ENCODE results near the gene PRM2.
"Not testable (repeated sequence)": the region's sequence is repeated elsewhere in the genome, so short reads cannot be mapped to it uniquely, and the experiment has no call there.

PRM2 gene

DNA sequence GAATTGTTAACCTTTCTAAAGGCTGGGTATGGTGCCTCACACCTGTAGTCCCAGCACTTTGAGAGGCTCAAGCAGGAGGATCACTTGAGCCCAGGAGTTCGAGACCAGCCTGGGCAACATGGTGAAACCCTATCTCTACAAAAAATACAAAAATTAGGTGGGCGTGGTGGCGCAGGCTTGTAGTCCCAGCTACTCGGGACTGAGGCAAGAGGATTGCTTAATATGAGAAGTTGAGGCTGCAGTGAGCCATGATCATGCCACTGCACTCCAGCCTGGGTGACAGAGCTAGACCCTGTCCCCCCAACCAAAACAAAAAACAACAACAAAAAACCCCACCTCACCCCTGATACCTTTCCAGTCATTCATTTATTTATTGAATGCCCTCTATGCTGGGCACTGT, 13.4 kb upstream of the PRM2 start:
- not testable (repeated sequence) for DNase-seq (ENCODE audit: low spot score)

- no peak for DNase-seq (ENCODE audit: low spot score)
Observed at GRCh38 chr16:11289202-11289601, 12.9 kb upstream of the PRM2 start.

DNA sequence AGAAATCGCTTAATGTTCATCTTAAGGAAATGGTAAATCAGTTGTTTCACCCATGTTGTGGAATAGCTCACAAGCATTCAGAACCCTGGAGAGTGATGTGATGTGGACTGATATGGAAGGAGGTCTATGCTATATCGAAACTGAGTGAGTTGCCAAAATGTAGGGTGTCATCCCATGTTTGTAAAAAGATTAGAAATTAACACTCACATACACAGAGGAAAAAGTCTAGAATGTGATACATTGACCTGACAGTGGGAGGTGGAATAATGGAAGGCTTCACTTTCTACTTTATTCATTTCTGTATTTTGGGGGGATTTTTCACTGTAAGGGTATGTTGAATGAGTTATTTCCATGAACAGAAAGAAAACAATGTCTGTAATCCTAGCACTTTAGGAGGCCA, 9.6 kb upstream of the PRM2 start:
- DNase-seq (ENCODE audit: low spot score) = no peak

DNA sequence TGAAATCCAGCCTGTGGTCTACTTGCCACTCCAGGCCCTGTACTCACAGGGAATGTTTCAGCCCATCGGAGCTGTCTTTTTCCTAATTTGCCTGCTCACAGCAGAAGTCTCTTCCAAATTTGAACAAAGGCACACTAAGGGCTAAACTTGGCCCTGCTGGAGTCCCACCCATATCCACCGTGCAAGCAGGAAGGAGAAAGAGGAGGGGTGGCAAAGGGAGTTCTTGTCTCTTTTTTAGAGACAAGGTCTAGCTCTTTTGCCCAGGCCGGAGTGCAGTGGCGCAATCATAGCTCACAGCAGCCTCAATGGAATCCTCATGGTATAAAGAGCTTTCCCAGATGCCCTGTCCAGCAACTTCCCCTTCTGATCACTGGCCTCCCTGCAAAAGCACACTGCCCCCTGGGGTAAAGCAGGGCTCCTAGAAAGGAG, 7.6 kb upstream of the PRM2 start:
- DNase-seq (ENCODE audit: low spot score) = no peak

- no peak for DNase-seq (ENCODE audit: low spot score)
Observed at GRCh38 chr16:11280616-11281522, 4.6 kb upstream of the PRM2 start, which contains the start of gene PRM1. TSS of gene PRM1 (minus strand) at chr16:11281330. CDS start at chr16:11281238, 92 bp downstream.

GRCh38 chr16:11278681-11279628, 2.7 kb upstream of the PRM2 start:
- no peak for DNase-seq (ENCODE audit: low spot score)

DNA sequence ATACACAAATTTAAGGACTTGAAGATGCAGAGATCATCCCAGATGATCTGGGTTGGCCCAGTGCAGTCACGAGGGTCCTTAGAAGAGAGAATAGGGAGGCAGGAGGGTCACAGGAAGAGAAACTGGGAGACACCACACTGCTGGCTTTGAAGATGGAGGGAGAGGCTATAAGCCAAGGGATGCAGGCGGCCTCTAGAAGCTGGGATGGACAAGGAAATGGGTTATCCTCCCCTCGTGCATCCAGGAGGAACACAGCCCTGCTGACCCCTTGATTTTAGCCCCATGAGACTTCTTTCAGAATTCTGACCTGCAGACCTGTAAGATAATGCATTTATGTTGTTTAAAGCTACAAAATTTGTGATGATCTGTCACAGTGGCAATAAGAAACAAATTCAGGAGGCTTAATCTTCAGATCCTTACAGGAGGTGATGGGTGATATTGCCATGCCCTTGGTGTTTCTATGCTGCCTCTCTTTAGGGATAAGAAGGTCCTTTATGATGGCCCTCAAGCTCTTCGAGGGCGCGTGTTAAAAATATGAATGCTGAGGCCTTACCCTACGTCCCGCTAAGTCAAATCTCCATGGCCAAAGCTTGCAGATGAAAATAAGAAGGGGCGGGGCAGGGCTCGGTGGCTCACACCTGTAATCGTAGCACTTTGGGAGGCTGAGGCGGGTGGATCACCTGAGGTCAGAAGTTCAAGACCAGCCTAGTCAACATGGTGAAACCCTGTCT, 1.5 kb upstream of the PRM2 start:
- no peak for DNase-seq (ENCODE audit: low spot score)

DNA sequence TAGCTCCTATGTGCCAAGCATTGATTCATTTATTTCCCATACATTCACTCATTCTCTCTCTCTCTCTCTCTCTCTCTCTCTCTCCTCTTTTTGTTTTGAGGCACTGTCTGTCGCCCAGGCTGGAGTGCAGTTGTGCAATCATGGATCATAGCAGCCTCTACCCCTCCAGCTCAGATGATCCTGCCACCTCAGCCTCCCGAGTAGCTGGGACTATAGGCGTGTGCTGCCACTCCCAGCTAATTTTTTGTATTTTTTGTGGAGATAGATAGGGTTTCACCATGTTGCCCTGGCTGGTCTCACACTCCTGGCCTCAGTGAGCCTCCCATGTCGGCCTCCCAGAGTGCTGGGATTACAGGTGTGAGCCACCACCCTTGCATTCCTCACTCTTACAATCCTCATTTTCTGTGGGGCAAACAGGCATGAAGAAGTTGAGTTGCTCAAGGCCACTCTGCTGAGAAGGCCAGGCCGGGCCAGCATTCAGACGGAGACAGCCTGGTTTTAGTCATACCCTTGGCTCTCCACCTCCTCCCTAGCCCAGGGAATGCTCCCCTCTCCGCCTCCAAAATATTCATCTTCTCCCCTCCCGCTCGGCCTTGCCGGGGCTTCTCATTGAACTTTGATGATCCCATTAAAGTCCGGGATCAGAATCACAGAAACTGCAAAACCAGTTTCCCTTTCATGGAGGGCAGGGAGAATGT, 765 bp upstream of the PRM2 start:
- no peak for DNase-seq (ENCODE audit: low spot score)

DNA sequence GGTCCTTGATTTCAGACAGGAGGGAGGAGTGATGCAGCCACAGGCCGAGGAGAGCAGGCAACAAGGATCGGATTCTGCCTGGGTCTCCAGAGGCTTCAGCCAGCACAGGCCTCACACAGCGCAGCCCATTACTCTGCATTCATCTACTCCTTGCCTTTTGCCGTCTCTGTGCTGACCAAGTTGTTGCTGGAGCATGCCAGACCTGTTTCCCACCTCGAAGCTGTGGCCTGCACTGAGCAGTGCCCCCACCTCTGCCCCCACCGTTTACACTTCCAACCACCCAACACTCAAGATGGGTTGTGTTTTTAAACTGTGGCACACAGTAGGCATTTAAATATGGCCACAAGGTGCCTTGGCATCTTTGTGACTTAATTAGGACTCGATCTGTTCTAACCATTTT, 1.3 kb downstream of the PRM2 start:
- no peak for DNase-seq (ENCODE audit: low spot score)

- DNase-seq (ENCODE audit: low spot score) = no peak
Observed at GRCh38 chr16:11273721-11274324, 2.5 kb downstream of the PRM2 start.

- DNase-seq (ENCODE audit: low spot score) = no peak
Observed at GRCh38 chr16:11272921-11273720, 3.2 kb downstream of the PRM2 start, which contains the start of gene PRM3. TSS of gene PRM3 (minus strand) at chr16:11273629. CDS start at chr16:11273595, 34 bp downstream.

DNA sequence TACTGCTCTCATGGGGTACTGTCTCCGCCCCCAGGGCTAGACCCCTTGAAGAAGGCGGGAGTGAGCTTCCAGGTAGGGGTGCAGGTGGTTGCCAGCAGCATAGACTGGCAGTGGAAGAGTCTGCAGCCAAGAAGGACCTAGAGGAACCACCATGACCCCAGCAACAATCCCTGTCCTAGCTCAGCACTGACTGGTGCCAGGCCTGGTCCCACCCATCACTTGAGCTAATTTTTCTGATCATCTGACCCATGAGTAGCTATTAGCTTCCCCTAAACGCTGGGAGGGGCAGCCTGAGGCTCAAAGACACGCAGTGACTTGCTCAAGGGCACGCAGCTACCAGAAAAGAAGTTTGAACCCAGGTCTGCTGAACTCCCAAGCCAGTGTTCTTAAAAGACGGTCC, 3.8 kb downstream of the PRM2 start:
- DNase-seq (ENCODE audit: low spot score) = no peak

DNA sequence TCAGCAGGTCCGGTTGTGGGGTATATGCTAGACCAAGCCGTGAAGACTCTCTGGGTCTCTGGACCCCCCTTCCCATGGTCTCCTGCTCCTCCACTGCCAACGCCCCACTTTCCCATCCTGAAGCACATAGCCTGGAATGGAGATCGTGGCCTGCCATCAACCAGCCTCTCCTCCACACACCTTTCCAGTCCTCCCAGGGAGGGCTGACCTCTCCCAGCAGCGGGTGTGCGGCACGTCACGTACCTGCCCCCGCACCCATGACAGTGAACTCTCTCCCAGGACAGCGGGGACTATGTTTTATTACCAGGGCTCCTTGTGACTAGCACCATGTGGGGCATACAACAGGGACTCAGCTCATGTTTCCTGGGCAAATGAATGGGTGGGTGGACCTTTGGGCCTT, 4.7 kb downstream of the PRM2 start:
- no peak for DNase-seq (ENCODE audit: low spot score)

DNA sequence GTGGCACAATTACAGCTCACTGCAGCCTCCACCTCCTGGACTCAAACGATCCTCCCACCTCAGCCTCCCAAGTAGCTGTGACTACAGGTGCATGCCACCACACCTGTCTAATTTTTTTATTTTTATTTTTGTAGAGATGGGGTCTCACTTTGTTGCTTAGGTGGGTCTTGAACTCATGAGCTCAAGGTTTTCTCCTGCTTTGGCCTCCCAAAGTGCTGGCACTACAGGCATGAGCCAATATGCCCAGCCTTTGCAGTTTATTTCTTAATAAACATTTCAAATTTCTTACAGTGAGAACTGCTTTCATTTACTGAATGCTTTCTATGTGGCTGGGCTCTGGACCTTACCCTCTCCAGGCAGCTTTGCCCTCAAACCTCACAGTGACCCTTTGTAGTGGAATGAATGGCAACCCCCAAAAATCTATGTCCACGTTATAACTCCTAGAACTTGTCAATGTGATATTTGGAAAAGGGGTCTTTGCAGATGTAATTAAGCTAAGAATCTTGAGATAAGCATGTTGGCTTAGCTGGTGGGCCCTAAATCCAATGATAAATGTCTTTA, 5.6 kb downstream of the PRM2 start:
- DNase-seq (ENCODE audit: low spot score) = no peak

- no peak for DNase-seq (ENCODE audit: low spot score)
Observed at GRCh38 chr16:11268921-11269375, 7.3 kb downstream of the PRM2 start, which contains the start of gene TNP2. TSS of gene TNP2 (minus strand) at chr16:11269325. CDS start at chr16:11269262, 63 bp downstream.

DNA sequence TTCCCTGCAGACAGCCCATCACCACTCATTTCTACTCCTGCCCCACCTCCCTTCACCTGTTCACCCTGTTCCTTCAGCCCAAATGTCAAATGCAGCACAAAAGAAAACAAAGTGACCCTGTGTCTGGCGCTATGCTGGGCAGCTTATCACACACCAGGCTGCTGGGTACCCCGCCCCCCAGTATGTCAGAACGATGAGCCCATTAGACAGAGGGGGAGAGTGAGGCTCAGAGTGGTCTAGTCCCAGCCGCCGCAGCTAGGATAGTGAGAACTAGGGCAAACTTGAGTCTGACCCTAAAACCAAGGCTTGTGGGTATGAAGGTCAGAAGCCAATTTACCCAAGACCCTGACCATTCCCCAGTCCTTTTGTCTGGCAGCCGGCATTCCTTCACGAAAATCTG, 11.2 kb downstream of the PRM2 start:
- no peak for DNase-seq (ENCODE audit: low spot score)

GRCh38 chr16:11264155-11264832, 12.0 kb downstream of the PRM2 start:
- DNase-seq (ENCODE audit: low spot score) = no peak

DNA sequence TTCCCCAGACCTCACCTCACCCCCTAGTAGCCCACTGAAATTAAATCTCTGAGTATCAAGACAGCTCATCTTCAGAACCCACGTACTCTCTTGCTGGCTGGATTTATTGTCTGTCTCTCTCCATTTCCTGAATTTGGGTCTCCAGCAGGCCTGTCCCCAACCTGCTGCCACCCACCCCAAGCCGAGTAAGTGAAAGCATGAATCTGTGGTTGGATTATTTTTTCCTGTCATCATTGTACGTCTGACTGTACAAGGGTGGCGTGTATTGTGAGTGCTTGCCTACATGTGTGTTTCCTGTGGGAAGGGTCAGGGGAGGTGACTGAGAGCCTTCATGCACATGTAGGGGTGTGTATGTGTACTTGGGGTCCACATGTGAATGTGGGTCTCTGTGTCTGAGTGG, 12.5 kb downstream of the PRM2 start:
- no peak for DNase-seq (ENCODE audit: low spot score)

DNA sequence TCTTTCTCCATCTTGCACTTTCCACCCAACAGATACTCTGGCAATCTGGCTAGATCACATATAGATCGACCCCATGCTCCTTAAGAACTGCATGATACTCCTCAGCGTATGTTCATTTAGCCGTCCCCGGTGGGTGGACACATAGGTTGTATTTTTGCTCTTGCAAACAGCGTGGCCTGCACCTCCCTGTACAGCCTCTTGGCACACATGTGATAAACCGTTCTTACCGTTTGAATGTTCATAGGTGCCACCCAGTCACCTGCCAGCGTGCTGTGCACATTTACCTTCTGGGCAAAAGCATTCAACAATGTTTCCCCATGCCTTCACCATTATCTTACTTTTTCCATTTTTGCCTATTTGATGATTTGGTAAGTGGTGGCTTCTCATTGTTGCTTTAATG, 13.4 kb downstream of the PRM2 start:
- DNase-seq (ENCODE audit: low spot score) = no peak

Data from HuH-7 (cell line).